ENCODE measurements around the gene GRWD1. TPM values are rescaled to one million over a fixed set of nuclear protein-coding genes. Genes with fewer than 3 reads are reported as not detected.

Gene GRWD1
- total RNA-seq, 1 donor, result 38.4 TPM

- TF ChIP-seq, protein P1, sequence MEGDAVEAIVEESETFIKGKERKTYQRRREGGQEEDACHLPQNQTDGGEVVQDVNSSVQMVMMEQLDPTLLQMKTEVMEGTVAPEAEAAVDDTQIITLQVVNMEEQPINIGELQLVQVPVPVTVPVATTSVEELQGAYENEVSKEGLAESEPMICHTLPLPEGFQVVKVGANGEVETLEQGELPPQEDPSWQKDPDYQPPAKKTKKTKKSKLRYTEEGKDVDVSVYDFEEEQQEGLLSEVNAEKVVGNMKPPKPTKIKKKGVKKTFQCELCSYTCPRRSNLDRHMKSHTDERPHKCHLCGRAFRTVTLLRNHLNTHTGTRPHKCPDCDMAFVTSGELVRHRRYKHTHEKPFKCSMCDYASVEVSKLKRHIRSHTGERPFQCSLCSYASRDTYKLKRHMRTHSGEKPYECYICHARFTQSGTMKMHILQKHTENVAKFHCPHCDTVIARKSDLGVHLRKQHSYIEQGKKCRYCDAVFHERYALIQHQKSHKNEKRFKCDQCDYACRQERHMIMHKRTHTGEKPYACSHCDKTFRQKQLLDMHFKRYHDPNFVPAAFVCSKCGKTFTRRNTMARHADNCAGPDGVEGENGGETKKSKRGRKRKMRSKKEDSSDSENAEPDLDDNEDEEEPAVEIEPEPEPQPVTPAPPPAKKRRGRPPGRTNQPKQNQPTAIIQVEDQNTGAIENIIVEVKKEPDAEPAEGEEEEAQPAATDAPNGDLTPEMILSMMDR (IDR thresholded peaks at IDR 0.05; ENCODE audit: insufficient read depth, low read depth, low read length), result no peak
- H3K4me3 ChIP-seq (ENCODE audit: low read depth, low read length), result no peak overlapping the region
- no peak for DNase-seq (ENCODE audit: low read depth)
Measured at GRCh38 chr19:48443256-48443655, 2.5 kb upstream of the GRWD1 start.

- no peak for DNase-seq (ENCODE audit: low read depth)
- H3K4me3 ChIP-seq (ENCODE audit: low read depth, low read length), result no peak overlapping the region
- TF ChIP-seq, protein P1 (IDR thresholded peaks at IDR 0.05; ENCODE audit: insufficient read depth, low read depth, low read length), result no peak
Measured at GRCh38 chr19:48443731-48444128, 2.1 kb upstream of the GRWD1 start.

DNA sequence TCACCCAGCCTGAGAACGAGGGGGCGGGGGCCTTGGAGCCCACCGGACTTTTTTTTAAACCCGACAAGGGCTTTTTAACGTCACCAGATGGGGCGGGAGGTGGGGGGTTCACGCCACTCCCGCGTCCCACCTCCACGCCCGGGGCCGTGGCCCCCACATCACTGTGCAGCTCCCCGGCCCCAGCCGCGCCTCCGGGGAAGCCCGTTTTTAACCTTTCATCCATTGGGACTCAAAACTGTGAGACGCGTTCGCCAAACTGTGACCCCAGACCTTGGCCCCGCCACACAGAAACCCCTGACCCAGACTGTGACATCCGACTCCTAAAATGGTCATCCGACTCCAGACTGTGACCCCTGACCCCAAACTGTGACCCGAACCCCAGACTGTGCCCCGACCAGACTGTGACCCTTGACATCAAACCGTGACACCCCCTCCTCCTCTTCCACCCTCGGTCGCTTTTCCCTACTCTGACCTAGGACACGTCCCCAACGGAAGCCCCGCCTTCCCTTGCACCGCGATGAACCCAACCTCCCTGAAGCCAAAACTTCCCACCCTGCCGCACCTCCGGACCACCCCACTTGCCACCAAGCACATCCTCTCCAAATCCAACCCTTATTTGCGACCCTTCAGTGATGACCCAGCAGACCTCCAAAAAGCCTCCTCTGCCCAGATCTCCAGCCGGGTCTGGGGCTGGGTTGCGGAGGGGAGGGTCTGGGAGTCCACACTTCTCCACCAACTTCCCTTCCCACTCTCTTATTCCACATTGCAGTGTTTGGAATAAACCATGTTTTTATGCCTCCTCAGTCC is 1.5 kb upstream of the GRWD1 start:
- H3K4me3 ChIP-seq (ENCODE audit: low read depth, low read length), result peak overlapping the region; percentile 95
- no peak for DNase-seq (ENCODE audit: low read depth)
- TF ChIP-seq, protein P1 (IDR thresholded peaks at IDR 0.05; ENCODE audit: insufficient read depth, low read depth, low read length), result no peak

GRCh38 chr19:48444936-48445200 is 915 bp upstream of the GRWD1 start:
- TF ChIP-seq, protein P1 (IDR thresholded peaks at IDR 0.05; ENCODE audit: insufficient read depth, low read depth, low read length), result no peak
- DNase-seq (ENCODE audit: low read depth), result no peak
- peak overlapping the region; percentile 95 for H3K4me3 ChIP-seq (ENCODE audit: low read depth, low read length)

DNA sequence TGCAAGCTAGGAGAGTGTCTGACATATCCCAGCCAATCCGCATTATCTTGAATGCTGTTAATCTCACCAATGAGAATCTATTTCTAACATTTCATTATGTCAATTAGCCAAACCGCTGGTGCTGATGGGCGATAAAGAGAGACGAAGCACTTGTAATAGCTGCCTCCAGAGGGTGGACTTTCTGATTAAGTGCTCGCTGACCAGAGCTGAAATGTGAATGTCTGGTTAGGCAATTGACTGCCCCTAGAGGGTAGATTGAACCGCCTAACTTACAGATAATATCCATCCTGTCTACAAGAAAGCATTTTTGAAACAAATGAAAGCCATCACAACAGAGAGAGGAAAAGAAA is 552 bp upstream of the GRWD1 start:
- TF ChIP-seq, protein P1 (IDR thresholded peaks at IDR 0.05; ENCODE audit: insufficient read depth, low read depth, low read length), result peak; percentile 75
- peak; percentile 94 for DNase-seq (ENCODE audit: low read depth)
- peak overlapping the region; percentile 95 for H3K4me3 ChIP-seq (ENCODE audit: low read depth, low read length)

- DNase-seq (ENCODE audit: low read depth), result no peak
- H3K4me3 ChIP-seq (ENCODE audit: low read depth, low read length), result peak overlapping the region; percentile 95
- TF ChIP-seq, protein P1 (IDR thresholded peaks at IDR 0.05; ENCODE audit: insufficient read depth, low read depth, low read length), result no peak
Measured at GRCh38 chr19:48446579-48446978, 796 bp downstream of the GRWD1 start.

DNA sequence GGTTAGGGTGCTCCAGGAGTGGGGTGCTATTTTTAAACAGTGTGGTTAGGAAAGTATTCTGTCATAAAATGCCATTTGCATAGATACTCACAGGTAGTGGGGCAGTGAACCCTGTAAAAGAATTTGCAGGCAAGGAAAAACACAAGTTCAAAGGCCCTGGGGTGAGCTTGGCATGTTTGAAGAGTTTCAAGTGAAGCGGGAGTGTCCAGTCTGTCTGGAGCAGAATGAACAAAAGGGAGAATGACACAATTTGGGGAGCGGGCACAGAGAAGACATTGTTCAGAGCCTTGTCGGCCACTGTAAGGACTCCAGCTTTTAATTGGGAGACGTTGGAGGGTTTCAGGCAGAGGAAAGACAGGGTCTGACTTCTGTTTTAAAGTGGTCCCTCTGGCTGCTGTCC is 2.8 kb downstream of the GRWD1 start:
- no peak for DNase-seq (ENCODE audit: low read depth)
- no peak overlapping the region for H3K4me3 ChIP-seq (ENCODE audit: low read depth, low read length)
- TF ChIP-seq, protein P1 (IDR thresholded peaks at IDR 0.05; ENCODE audit: insufficient read depth, low read depth, low read length), result no peak
